Forelimb muscle (tissue), 1 donor: ENCODE measurements around the gene TRIM4. TPM values are rescaled to one million over a fixed set of nuclear protein-coding genes. Genes with fewer than 3 reads are reported as not detected.

Experiments
- DNase-seq: peaks from one replicate; pipeline ENCODE4 v3.0.0-alpha.2; 2013; ENCODE audit warnings: low read depth
- polyA plus RNA-seq: library from polyadenylated mRNA; unstranded; fragments of 120-200 nt; gene quantifications from one replicate; pipeline ENCODE4 v1.2.1, GENCODE V29; 2013; ENCODE audit not compliant: insufficient read length

Gene TRIM4
- polyA plus RNA-seq, 1 donor = 14.3 TPM

GRCh38 chr7:99843808-99844207 is 75.5 kb downstream of the TRIM4 start:
- no peak for DNase-seq

GRCh38 chr7:99842926-99843325 is 76.4 kb downstream of the TRIM4 start:
- DNase-seq = no peak

Other genes with a start within 250 kb of the TRIM4 start
- gene CYP3A5, start 239.5 kb downstream of the TRIM4 start, polyA plus RNA-seq = 0.71 TPM
- gene CYP3A7, start 184.3 kb downstream of the TRIM4 start, polyA plus RNA-seq = 0.24 TPM
- gene CYP3A4, start 135.3 kb downstream of the TRIM4 start, polyA plus RNA-seq = 0.22 TPM
- not detected for gene CYP3A43, start 91.5 kb downstream of the TRIM4 start, polyA plus RNA-seq
- not detected for gene OR2AE1, start 42.5 kb downstream of the TRIM4 start, polyA plus RNA-seq
- 0.32 TPM for gene GJC3, start 10.1 kb upstream of the TRIM4 start, polyA plus RNA-seq
- 13.2 TPM for gene AZGP1, start 56.5 kb upstream of the TRIM4 start, polyA plus RNA-seq
- gene ZKSCAN1, start 96.1 kb upstream of the TRIM4 start, polyA plus RNA-seq = 37.6 TPM
- 11.5 TPM for gene ZSCAN21, start 130.2 kb upstream of the TRIM4 start, polyA plus RNA-seq
- 27.2 TPM for gene ZNF3, start 162.2 kb upstream of the TRIM4 start, polyA plus RNA-seq
- 78.2 TPM for gene COPS6, start 169.4 kb upstream of the TRIM4 start, polyA plus RNA-seq
- gene MCM7, start 181.9 kb upstream of the TRIM4 start, polyA plus RNA-seq = 62.4 TPM
- gene AP4M1, start 182.1 kb upstream of the TRIM4 start, polyA plus RNA-seq = 22.0 TPM
- 35.3 TPM for gene TAF6, start 199.8 kb upstream of the TRIM4 start, polyA plus RNA-seq
- 33.8 TPM for gene CNPY4, start 200.1 kb upstream of the TRIM4 start, polyA plus RNA-seq
- 1.5 TPM for gene MBLAC1, start 207.4 kb upstream of the TRIM4 start, polyA plus RNA-seq
- gene LAMTOR4, start 229.4 kb upstream of the TRIM4 start, polyA plus RNA-seq = 54.1 TPM
- gene TRAPPC14, start 239.2 kb upstream of the TRIM4 start, polyA plus RNA-seq = 13.0 TPM
- 9.2 TPM for gene GAL3ST4, start 249.1 kb upstream of the TRIM4 start, polyA plus RNA-seq